ENCODE data around the gene CTSH. TPM values are rescaled to one million over a fixed set of nuclear protein-coding genes. Genes with fewer than 3 reads are reported as not detected.

Gene CTSH
- total and polyA plus RNA-seq, 2 of the 13 experiments (the other 11 are each of a cell fraction or from before 2014, with no cell fraction given), result 265 to 653 TPM

DNA sequence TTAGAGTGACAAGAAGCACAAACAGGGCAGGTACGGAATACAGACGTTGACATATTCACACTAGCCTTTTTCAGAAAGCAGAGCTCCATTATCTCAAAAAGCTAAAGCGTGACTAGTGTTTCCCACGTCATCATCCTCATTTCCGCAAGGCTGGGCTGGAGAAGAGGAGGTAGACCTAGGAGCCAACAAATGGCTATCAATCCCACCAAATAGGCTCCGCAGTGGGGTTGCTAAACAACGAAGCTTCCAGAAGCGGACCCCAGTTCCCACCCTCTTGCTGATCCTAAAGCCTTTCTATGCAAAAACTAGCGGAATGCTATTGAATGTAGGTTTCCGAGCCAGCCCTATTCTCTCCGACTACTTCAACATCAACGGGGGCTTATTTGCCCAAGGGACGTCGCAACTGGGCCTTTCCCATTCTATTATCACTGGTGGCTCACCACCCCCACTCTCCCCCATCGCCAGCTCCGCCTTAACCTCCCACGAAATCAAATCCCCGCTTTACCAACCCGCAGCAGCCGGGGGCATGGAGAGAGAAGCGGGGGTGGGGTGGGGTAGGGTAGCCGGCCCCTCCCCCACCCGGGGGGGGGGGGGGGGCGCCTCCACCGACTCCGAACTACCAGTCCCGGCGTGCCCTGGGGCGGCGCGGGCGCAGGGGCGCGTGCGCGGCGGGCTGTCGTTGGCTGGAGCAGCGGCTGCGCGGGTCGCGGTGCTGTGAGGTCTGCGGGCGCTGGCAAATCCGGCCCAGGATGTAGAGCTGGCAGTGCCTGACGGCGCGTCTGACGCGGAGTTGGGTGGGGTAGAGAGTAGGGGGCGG is 72.5 kb downstream of the CTSH start, which contains the start of gene MORF4L1 (continued):
- TF ChIP-seq, protein P1, sequence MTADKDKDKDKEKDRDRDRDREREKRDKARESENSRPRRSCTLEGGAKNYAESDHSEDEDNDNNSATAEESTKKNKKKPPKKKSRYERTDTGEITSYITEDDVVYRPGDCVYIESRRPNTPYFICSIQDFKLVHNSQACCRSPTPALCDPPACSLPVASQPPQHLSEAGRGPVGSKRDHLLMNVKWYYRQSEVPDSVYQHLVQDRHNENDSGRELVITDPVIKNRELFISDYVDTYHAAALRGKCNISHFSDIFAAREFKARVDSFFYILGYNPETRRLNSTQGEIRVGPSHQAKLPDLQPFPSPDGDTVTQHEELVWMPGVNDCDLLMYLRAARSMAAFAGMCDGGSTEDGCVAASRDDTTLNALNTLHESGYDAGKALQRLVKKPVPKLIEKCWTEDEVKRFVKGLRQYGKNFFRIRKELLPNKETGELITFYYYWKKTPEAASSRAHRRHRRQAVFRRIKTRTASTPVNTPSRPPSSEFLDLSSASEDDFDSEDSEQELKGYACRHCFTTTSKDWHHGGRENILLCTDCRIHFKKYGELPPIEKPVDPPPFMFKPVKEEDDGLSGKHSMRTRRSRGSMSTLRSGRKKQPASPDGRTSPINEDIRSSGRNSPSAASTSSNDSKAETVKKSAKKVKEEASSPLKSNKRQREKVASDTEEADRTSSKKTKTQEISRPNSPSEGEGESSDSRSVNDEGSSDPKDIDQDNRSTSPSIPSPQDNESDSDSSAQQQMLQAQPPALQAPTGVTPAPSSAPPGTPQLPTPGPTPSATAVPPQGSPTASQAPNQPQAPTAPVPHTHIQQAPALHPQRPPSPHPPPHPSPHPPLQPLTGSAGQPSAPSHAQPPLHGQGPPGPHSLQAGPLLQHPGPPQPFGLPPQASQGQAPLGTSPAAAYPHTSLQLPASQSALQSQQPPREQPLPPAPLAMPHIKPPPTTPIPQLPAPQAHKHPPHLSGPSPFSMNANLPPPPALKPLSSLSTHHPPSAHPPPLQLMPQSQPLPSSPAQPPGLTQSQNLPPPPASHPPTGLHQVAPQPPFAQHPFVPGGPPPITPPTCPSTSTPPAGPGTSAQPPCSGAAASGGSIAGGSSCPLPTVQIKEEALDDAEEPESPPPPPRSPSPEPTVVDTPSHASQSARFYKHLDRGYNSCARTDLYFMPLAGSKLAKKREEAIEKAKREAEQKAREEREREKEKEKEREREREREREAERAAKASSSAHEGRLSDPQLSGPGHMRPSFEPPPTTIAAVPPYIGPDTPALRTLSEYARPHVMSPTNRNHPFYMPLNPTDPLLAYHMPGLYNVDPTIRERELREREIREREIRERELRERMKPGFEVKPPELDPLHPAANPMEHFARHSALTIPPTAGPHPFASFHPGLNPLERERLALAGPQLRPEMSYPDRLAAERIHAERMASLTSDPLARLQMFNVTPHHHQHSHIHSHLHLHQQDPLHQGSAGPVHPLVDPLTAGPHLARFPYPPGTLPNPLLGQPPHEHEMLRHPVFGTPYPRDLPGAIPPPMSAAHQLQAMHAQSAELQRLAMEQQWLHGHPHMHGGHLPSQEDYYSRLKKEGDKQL (CRISPR knock-in tag; IDR thresholded peaks at IDR 0.05; ENCODE audit: low read depth), result no peak
- TF ChIP-seq ZNF709 (CRISPR knock-in tag; IDR thresholded peaks at IDR 0.05), result no peak
- no peak for TF ChIP-seq ETV5 (CRISPR knock-in tag; IDR thresholded peaks at IDR 0.05; ENCODE audit: borderline replicate concordance)
- TF ChIP-seq ZFY (CRISPR knock-in tag; IDR thresholded peaks at IDR 0.05), result no peak
- TF ChIP-seq ZNF143 (CRISPR knock-in tag; IDR thresholded peaks at IDR 0.05), result peak; percentile 89
- TF ChIP-seq, protein P2, sequence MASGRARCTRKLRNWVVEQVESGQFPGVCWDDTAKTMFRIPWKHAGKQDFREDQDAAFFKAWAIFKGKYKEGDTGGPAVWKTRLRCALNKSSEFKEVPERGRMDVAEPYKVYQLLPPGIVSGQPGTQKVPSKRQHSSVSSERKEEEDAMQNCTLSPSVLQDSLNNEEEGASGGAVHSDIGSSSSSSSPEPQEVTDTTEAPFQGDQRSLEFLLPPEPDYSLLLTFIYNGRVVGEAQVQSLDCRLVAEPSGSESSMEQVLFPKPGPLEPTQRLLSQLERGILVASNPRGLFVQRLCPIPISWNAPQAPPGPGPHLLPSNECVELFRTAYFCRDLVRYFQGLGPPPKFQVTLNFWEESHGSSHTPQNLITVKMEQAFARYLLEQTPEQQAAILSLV (CRISPR knock-in tag; IDR thresholded peaks at IDR 0.05; ENCODE audit: borderline replicate concordance), result no peak
- 0 out of 2 replicates have a peak, but pooled peaks have one; percentile 13 for TF ChIP-seq MED1 (CRISPR knock-in tag; IDR thresholded peaks at IDR 0.05)
- TF ChIP-seq SP1 (IDR thresholded peaks at IDR 0.05), result no peak
- peak; percentile 49; the same call in 1 of the 2 replicates for TF ChIP-seq SP1 (CRISPR knock-in tag; IDR thresholded peaks at IDR 0.05)
- no peak for TF ChIP-seq NONO (IDR thresholded peaks at IDR 0.05)
- TF ChIP-seq NONO (CRISPR knock-in tag; conservative IDR thresholded peaks at IDR 0.05), result peak; percentile 63
- no peak for TF ChIP-seq STAG1 (CRISPR knock-in tag; IDR thresholded peaks at IDR 0.05)
- TF ChIP-seq HMG20A (CRISPR knock-in tag; IDR thresholded peaks at IDR 0.05; ENCODE audit: borderline replicate concordance), result no peak
- TF ChIP-seq TBX2 (CRISPR knock-in tag; IDR thresholded peaks at IDR 0.05; ENCODE audit: borderline replicate concordance), result no peak
- TF ChIP-seq, protein P3, sequence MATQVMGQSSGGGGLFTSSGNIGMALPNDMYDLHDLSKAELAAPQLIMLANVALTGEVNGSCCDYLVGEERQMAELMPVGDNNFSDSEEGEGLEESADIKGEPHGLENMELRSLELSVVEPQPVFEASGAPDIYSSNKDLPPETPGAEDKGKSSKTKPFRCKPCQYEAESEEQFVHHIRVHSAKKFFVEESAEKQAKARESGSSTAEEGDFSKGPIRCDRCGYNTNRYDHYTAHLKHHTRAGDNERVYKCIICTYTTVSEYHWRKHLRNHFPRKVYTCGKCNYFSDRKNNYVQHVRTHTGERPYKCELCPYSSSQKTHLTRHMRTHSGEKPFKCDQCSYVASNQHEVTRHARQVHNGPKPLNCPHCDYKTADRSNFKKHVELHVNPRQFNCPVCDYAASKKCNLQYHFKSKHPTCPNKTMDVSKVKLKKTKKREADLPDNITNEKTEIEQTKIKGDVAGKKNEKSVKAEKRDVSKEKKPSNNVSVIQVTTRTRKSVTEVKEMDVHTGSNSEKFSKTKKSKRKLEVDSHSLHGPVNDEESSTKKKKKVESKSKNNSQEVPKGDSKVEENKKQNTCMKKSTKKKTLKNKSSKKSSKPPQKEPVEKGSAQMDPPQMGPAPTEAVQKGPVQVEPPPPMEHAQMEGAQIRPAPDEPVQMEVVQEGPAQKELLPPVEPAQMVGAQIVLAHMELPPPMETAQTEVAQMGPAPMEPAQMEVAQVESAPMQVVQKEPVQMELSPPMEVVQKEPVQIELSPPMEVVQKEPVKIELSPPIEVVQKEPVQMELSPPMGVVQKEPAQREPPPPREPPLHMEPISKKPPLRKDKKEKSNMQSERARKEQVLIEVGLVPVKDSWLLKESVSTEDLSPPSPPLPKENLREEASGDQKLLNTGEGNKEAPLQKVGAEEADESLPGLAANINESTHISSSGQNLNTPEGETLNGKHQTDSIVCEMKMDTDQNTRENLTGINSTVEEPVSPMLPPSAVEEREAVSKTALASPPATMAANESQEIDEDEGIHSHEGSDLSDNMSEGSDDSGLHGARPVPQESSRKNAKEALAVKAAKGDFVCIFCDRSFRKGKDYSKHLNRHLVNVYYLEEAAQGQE (IDR thresholded peaks at IDR 0.05; ENCODE audit: borderline replicate concordance in 1 of 2, low read depth in 1 of 2, low read length in 2 of 2), result no peak
- TF ChIP-seq BRD4 (CRISPR knock-in tag; IDR thresholded peaks at IDR 0.05), result 0 out of 2 replicates have a peak, but pooled peaks have one; percentile 12
- TF ChIP-seq SOX13 (IDR thresholded peaks at IDR 0.05), result no peak
- no peak for TF ChIP-seq SOX13 (CRISPR knock-in tag; conservative IDR thresholded peaks at IDR 0.05 in 1 of 2, IDR thresholded peaks at IDR 0.05 in 1 of 2)
- TF ChIP-seq HDAC2 (CRISPR knock-in tag; IDR thresholded peaks at IDR 0.05), result no peak
